HCT116 (cell line): ENCODE data around the gene CHI3L2. TPM values are rescaled to one million over a fixed set of nuclear protein-coding genes. Genes with fewer than 3 reads are reported as not detected.

Source experiments
- ATAC-seq: fragments of 200-7000 bp; cut with Tn5 transposase; 2 replicates; pipeline ENCODE4 v1.9.1; 2020; ENCODE audit warnings: mild to moderate bottlenecking, moderate library complexity
- BruUV-seq: library from RNA; stranded (reverse); fragments of 400-500 nt; replicated peaks from 2 replicates; lab custom pipeline; 2021; lab: Mats Ljungman, UMichigan
- CTCF ChIA-PET: fragments of 300-600 bp; sonication (Branson Sonifier 250); formaldehyde crosslinking; loops from one replicate; lab custom pipeline; 2021; ENCODE audit warnings: antibody characterized with exemption; lab: Charles Lee
- POLR2A ChIA-PET: fragments of 300-600, 350-600 bp; sonication (Branson Sonifier 250); formaldehyde crosslinking; loops from one replicate; lab custom pipeline; 2021; ENCODE audit warnings: antibody characterized with exemption; lab: Charles Lee
- RAD21 ChIA-PET, 2 experiments: fragments of 300-600 bp; sonication (Branson Sonifier 250); formaldehyde crosslinking; loops; one replicate each; lab custom pipeline; 2023; ENCODE audit warnings: low total read pairs in 2 of 2; ENCODE audit not compliant: uncharacterized antibody in 2 of 2, unreplicated experiment in 2 of 2, low non-redundant PET in 1 of 2; lab: Charles Lee
- DNase-seq: peaks from one replicate; pipeline ENCODE4 v3.0.0-alpha.2; 2010; ENCODE audit warnings: low read depth, low spot score
- H2AFZ ChIP-seq: fragments of 200-600 bp; shearing (Covaris generic), sonication (generic); 2 replicates; pipeline ENCODE4 v1.6.1; 2017; ENCODE audit warnings: low read depth, mixed run types, mixed read lengths, antibody characterized with exemption, low read length; ENCODE audit not compliant: poor library complexity, severe bottlenecking
- H3K27ac ChIP-seq: 2 replicates; pipeline ENCODE4 v1.5.1; 2012; ENCODE audit warnings: low read depth, low read length
- H3K27me3 ChIP-seq: fragments of 200-600 bp; sonication (generic); 2 replicates; pipeline ENCODE4 v1.6.1; 2016; ENCODE audit warnings: mixed run types, low read length, mixed read lengths; ENCODE audit not compliant: insufficient read depth
- H3K36me3 ChIP-seq, 2 experiments: fragments of 200-500 bp in 1 of 2; fragments of 200-600 bp in 1 of 2; sonication (Bioruptor generic) in 1 of 2; sonication (generic) in 1 of 2; 2 replicates each; pipeline versions ENCODE4 v1.5.1 to v1.6.1; 2014 to 2016; ENCODE audit warnings: low read length in 2 of 2, inconsistent platforms in 1 of 2, mixed read lengths in 1 of 2, mixed run types in 1 of 2; ENCODE audit not compliant: insufficient read depth in 2 of 2, control insufficient read depth in 1 of 2
- H3K4me1 ChIP-seq, 2 experiments: fragments of 200-600 bp in 1 of 2; sonication (generic) in 1 of 2; 2 replicates each; pipeline versions ENCODE4 v1.5.1 to v1.6.1; 2012 to 2017; ENCODE audit warnings: low read length in 2 of 2, inconsistent platforms in 1 of 2, mild to moderate bottlenecking in 1 of 2, mixed read lengths in 1 of 2, mixed run types in 1 of 2, moderate library complexity in 1 of 2; ENCODE audit not compliant: insufficient read depth in 2 of 2, control insufficient read depth in 1 of 2
- H3K4me2 ChIP-seq: fragments of 200-600 bp; sonication (generic); 2 replicates; pipeline ENCODE4 v1.6.1; 2017; ENCODE audit warnings: mixed run types, low read length, mixed read lengths
- H3K4me3 ChIP-seq, 2 experiments: fragments of 200-600 bp in 1 of 2; sonication (generic) in 1 of 2; replicated peaks in 1 of 2; 2 replicates each; pipeline ENCODE4 v1.5.1; 2011 to 2016; ENCODE audit warnings: low read length in 2 of 2, control low read depth in 1 of 2, low read depth in 1 of 2, mild to moderate bottlenecking in 1 of 2, mixed read lengths in 1 of 2, mixed run types in 1 of 2
- H3K79me2 ChIP-seq: fragments of 200-600 bp; sonication (generic); 2 replicates; pipeline ENCODE4 v1.6.1; 2017; ENCODE audit warnings: mild to moderate bottlenecking, mixed run types, low read length, moderate library complexity, mixed read lengths; ENCODE audit not compliant: insufficient read depth
- H3K9ac ChIP-seq: fragments of 200-600 bp; sonication (generic); 2 replicates; pipeline ENCODE4 v1.6.1; 2016; ENCODE audit warnings: low read length, mixed read lengths
- H3K9me2 ChIP-seq: fragments of 200-600 bp; sonication (generic), shearing (Covaris generic); 2 replicates; pipeline ENCODE4 v1.6.1; 2017; ENCODE audit warnings: mixed run types, mild to moderate bottlenecking, moderate library complexity; ENCODE audit not compliant: insufficient read depth
- H3K9me3 ChIP-seq, 2 experiments: fragments of 200-500 bp in 1 of 2; fragments of 200-600 bp in 1 of 2; sonication (Bioruptor generic) in 1 of 2; sonication (generic) in 1 of 2; 2 replicates each; pipeline ENCODE4 v1.6.1; 2014 to 2017; ENCODE audit warnings: low read length in 2 of 2, mixed read lengths in 2 of 2, inconsistent platforms in 1 of 2, low read depth in 1 of 2, mild to moderate bottlenecking in 1 of 2, mixed run types in 1 of 2, moderate library complexity in 1 of 2; ENCODE audit not compliant: control insufficient read depth in 1 of 2, insufficient read depth in 1 of 2
- H4K20me1 ChIP-seq: fragments of 200-600 bp; sonication (generic), shearing (Covaris generic); 2 replicates; pipeline ENCODE4 v1.6.1; 2017; ENCODE audit warnings: mixed run types, mild to moderate bottlenecking, moderate library complexity; ENCODE audit not compliant: insufficient read depth
- ATF3 ChIP-seq: IDR thresholded peaks from 2 replicates; pipeline ENCODE4 v1.6.1; 2012
- CBX3 ChIP-seq: IDR thresholded peaks from 2 replicates; pipeline ENCODE4 v1.6.1; 2012; ENCODE audit warnings: low read depth
- CTCF ChIP-seq, 3 experiments: fragments of 200-600 bp in 1 of 3; sonication (generic) in 1 of 3; IDR thresholded peaks in 2 of 3; conservative IDR thresholded peaks in 1 of 3; 2 replicates each; pipeline ENCODE4 v1.5.1; 2012 to 2017; ENCODE audit warnings: low read depth in 2 of 3, low read length in 2 of 3, antibody characterized with exemption in 1 of 3, borderline replicate concordance in 1 of 3, control low read depth in 1 of 3, mild to moderate bottlenecking in 1 of 3, mixed read lengths in 1 of 3, mixed run types in 1 of 3, moderate library complexity in 1 of 3; ENCODE audit not compliant: insufficient read depth in 1 of 3
- ELF1 ChIP-seq: IDR thresholded peaks from 2 replicates; pipeline ENCODE4 v1.6.1; 2012; ENCODE audit warnings: low read depth, borderline replicate concordance
- EZH2 ChIP-seq: fragments of 200-600 bp; sonication (generic); IDR thresholded peaks from 2 replicates; pipeline ENCODE4 v1.6.1; 2017; ENCODE audit warnings: antibody characterized with exemption, mixed run types
- EZH2phosphoT487 ChIP-seq: fragments of 200-600 bp; IDR thresholded peaks from 2 replicates; pipeline ENCODE4 v1.6.1; 2018; ENCODE audit warnings: antibody characterized with exemption, borderline replicate concordance
- FOSL1 ChIP-seq: IDR thresholded peaks from 2 replicates; pipeline ENCODE4 v1.6.1; 2012; ENCODE audit warnings: low read depth
- MAX ChIP-seq: IDR thresholded peaks from 2 replicates; pipeline ENCODE4 v1.6.1; 2012
- POLR2A ChIP-seq: IDR thresholded peaks from 2 replicates; pipeline ENCODE4 v1.7.0; 2011; ENCODE audit warnings: borderline replicate concordance; ENCODE audit not compliant: insufficient read depth, insufficient read length; ENCODE audit errors: extremely low read depth
- POLR2AphosphoS5 ChIP-seq: IDR thresholded peaks from 2 replicates; pipeline ENCODE4 v1.6.1; 2011; ENCODE audit warnings: mild to moderate bottlenecking, low read depth, low read length, moderate library complexity
- RAD21 ChIP-seq: IDR thresholded peaks from 2 replicates; pipeline ENCODE4 v1.6.1; 2012; ENCODE audit warnings: low read depth, mild to moderate bottlenecking
- REST ChIP-seq: IDR thresholded peaks from 2 replicates; pipeline ENCODE4 v1.6.1; 2012; ENCODE audit warnings: low read depth
- SIN3A ChIP-seq: IDR thresholded peaks from 2 replicates; pipeline ENCODE4 v1.6.1; 2012; ENCODE audit warnings: low read depth
- SP1 ChIP-seq: IDR thresholded peaks from 2 replicates; pipeline ENCODE4 v1.6.1; 2012; ENCODE audit warnings: low read depth
- SRF ChIP-seq: IDR thresholded peaks from 2 replicates; pipeline ENCODE4 v1.6.1; 2012; ENCODE audit warnings: low read depth
- TCF7L2 ChIP-seq: IDR thresholded peaks from 2 replicates; pipeline ENCODE4 v1.7.0; 2011; ENCODE audit warnings: borderline replicate concordance, inconsistent platforms; ENCODE audit not compliant: insufficient read depth, insufficient read length; ENCODE audit errors: extremely low read depth
- YY1 ChIP-seq: IDR thresholded peaks from 2 replicates; pipeline ENCODE4 v1.6.1; 2011; ENCODE audit warnings: low read length, low read depth, moderate library complexity, mild to moderate bottlenecking; ENCODE audit not compliant: insufficient replicate concordance; ENCODE audit errors: extremely low read depth
- ZBTB33 ChIP-seq: IDR thresholded peaks from 2 replicates; pipeline ENCODE4 v1.6.1; 2011; ENCODE audit warnings: mild to moderate bottlenecking, low read length, moderate library complexity; ENCODE audit not compliant: insufficient replicate concordance; ENCODE audit errors: extremely low read depth
- ZFX ChIP-seq: fragments of 450-650 bp; IDR thresholded peaks from 2 replicates; pipeline ENCODE4 v1.6.1; 2017
- intact Hi-C: fragments of 100-400 bp; cut with micrococcal nuclease; formaldehyde crosslinking; loops from 2 replicates; pipeline ENCODE4 v1.10.0; 2022
- total RNA-seq: library from RNA; stranded (reverse); gene quantifications from one replicate; pipeline ENCODE4 v1.2.1, GENCODE V29; 2021; ENCODE audit not compliant: unreplicated experiment

Gene CHI3L2
- total RNA-seq, 1 experiment from 2014 or later = not detected

- H3K4me2 ChIP-seq = no peak overlapping the region
- no peak overlapping the region for H3K4me3 ChIP-seq
- no peak overlapping the region for H2AFZ ChIP-seq
- no peaks in the 10 kb centered on the region for H3K9me3 ChIP-seq
- intact Hi-C loops = loop anchor here (2.0 to 10.0 kb wide), 4 partner anchors 187 to 543 kb away; no protein-coding TSS in a partner anchor
- ChIA-PET RAD21 (interaction anchor here in 1 of 2 experiments (0.7 kb wide), 1 partner anchor 398 kb away, joined by 4 read pairs; no protein-coding TSS in a partner anchor), CTCF (interaction anchor here (4.4 kb wide), 1 partner anchor 112 kb away, joined by 36 read pairs; no protein-coding TSS in a partner anchor), POLR2A (no interaction called here)
- no peaks in the 10 kb centered on the region for H4K20me1 ChIP-seq
- DNase-seq = no peak
- H3K9me2 ChIP-seq = 0 out of 2 replicates have a peak, but pooled peaks cover 3% of the 10 kb centered on the region
- no peak overlapping the region for H3K9ac ChIP-seq
- H3K79me2 ChIP-seq = no peaks in the 10 kb centered on the region
- no TSS peak for BruUV-seq
- TF ChIP-seq SIN3A = no peak
- no peak for TF ChIP-seq EZH2
- no peak for TF ChIP-seq ZFX
- TF ChIP-seq POLR2AphosphoS5 = no peak
- TF ChIP-seq CTCF (IDR thresholded peaks at IDR 0.05 in 2 of 3, conservative IDR thresholded peaks at IDR 0.05 in 1 of 3; ENCODE audit: borderline replicate concordance in 1 of 3, insufficient read depth in 1 of 3, low read depth in 2 of 3, low read length in 2 of 3) = no peak
- TF ChIP-seq REST = no peak
- no peak for TF ChIP-seq FOSL1
- TF ChIP-seq POLR2A = no peak
- no peak for TF ChIP-seq ELF1
- no peak for TF ChIP-seq TCF7L2
- no peak for TF ChIP-seq ATF3
- no peak for TF ChIP-seq CBX3
- no peak for TF ChIP-seq EZH2phosphoT487
- TF ChIP-seq ZBTB33 = no peak
- no peak for TF ChIP-seq SRF
- no peak for TF ChIP-seq YY1
- TF ChIP-seq RAD21 = no peak
- no peak for TF ChIP-seq MAX
- no peak for TF ChIP-seq SP1
- H3K4me1 ChIP-seq = peaks cover 3 to 5% of the 10 kb centered on the region in 2 experiments; a peak in 2 of 4 replicates
- H3K27ac ChIP-seq = no peak overlapping the region
- no peaks in the 10 kb centered on the region for H3K27me3 ChIP-seq
- no peaks in the 10 kb centered on the region for H3K36me3 ChIP-seq
- no peak for ATAC-seq
These were observed 5.8 kb upstream of the CHI3L2 start for GRCh38 chr1:111221633-111222291.
